H1 (cell line): Measurements from ENCODE around the gene SLC28A1. TPM values are rescaled to one million over a fixed set of nuclear protein-coding genes. Genes with fewer than 3 reads are reported as not detected.

ENCODE experiments used
- CTCF ChIA-PET: fragments of 300-600 bp; sonication (Branson Sonifier 250); formaldehyde crosslinking; loops from one replicate; lab custom pipeline; 2021; ENCODE audit not compliant: partially characterized antibody; lab: Charles Lee
- POLR2A ChIA-PET: fragments of 300-600 bp; sonication (Branson Sonifier 250); formaldehyde crosslinking; loops from one replicate; lab custom pipeline; 2021; ENCODE audit warnings: inconsistent platforms; ENCODE audit not compliant: partially characterized antibody; lab: Charles Lee
- DNase-seq, 2 experiments: peaks; one replicate each; pipeline versions ENCODE4 v3.0.0 to v3.0.0-alpha.2; 2010 to 2022; ENCODE audit warnings: low spot score in 2 of 2, low read depth in 1 of 2, mixed read lengths in 1 of 2
- FAIRE-seq: peaks from 2 replicates; lab custom pipeline; 2011; peaks lifted over from hg19 to GRCh38; lab: Jason Lieb, UNC
- H2AFZ ChIP-seq: 2 replicates; pipeline ENCODE4 v1.8.1; 2012; ENCODE audit warnings: low read length, inconsistent platforms
- H2AK5ac ChIP-seq: 2 replicates; pipeline ENCODE4 v1.6.1; 2013; ENCODE audit warnings: low read depth, low read length
- H2BK120ac ChIP-seq: replicated peaks from 2 replicates; pipeline ENCODE3; 2013; ENCODE audit warnings: low read depth, low read length, inconsistent platforms
- H2BK12ac ChIP-seq: 2 replicates; pipeline ENCODE4 v1.6.1; 2013; ENCODE audit warnings: low read depth, low read length
- H2BK15ac ChIP-seq: 2 replicates; pipeline ENCODE4 v1.6.1; 2013; ENCODE audit warnings: low read length
- H2BK20ac ChIP-seq: 2 replicates; pipeline ENCODE4 v1.6.1; 2013; ENCODE audit warnings: low read length
- H2BK5ac ChIP-seq: 2 replicates; pipeline ENCODE4 v1.6.1; 2013; ENCODE audit warnings: low read depth, low read length
- H3K14ac ChIP-seq: 2 replicates; pipeline ENCODE4 v1.6.1; 2013; ENCODE audit warnings: inconsistent platforms; ENCODE audit not compliant: insufficient read length
- H3K18ac ChIP-seq: 2 replicates; pipeline ENCODE4 v1.6.1; 2013; ENCODE audit warnings: low read length; ENCODE audit errors: extremely low read depth
- H3K23ac ChIP-seq: 2 replicates; pipeline ENCODE4 v1.6.1; 2013; ENCODE audit warnings: inconsistent platforms; ENCODE audit not compliant: insufficient read length
- H3K23me2 ChIP-seq: 2 replicates; pipeline ENCODE4 v1.6.1; 2013; ENCODE audit warnings: low read depth, low read length
- H3K27ac ChIP-seq: 2 replicates; pipeline ENCODE4 v1.6.1; 2011; ENCODE audit warnings: low read depth, low read length, inconsistent platforms
- H3K27me3 ChIP-seq, 4 experiments: replicated peaks in 1 of 4; 1 replicate in 1 of 4; 2 replicates in 3 of 4; pipeline versions ENCODE4 v1.6.1 to v1.8.1; 2011 to 2013; ENCODE audit warnings: low read length in 3 of 4, mild to moderate bottlenecking in 3 of 4, inconsistent platforms in 2 of 4, mixed read lengths in 2 of 4, moderate library complexity in 1 of 4; ENCODE audit not compliant: control insufficient read depth in 3 of 4, insufficient read depth in 3 of 4; ENCODE audit errors: extremely low read depth in 1 of 4
- H3K36me3 ChIP-seq, 4 experiments: 2 replicates each; pipeline versions ENCODE4 v1.6.1 to v1.8.1; 2011 to 2013; ENCODE audit warnings: mild to moderate bottlenecking in 4 of 4, low read length in 3 of 4, moderate library complexity in 2 of 4, control low read depth in 1 of 4, inconsistent platforms in 1 of 4; ENCODE audit not compliant: insufficient read depth in 4 of 4, control insufficient read depth in 2 of 4
- H3K4ac ChIP-seq: replicated peaks from 2 replicates; pipeline ENCODE3; 2013; ENCODE audit warnings: low read length, low read depth, mixed read lengths, inconsistent platforms; ENCODE audit not compliant: insufficient read length
- H3K4me1 ChIP-seq, 4 experiments: replicated peaks in 1 of 4; 1 replicate in 1 of 4; 2 replicates in 3 of 4; pipeline versions ENCODE4 v1.6.1 to v1.8.1; 2011 to 2013; ENCODE audit warnings: low read length in 3 of 4, inconsistent platforms in 2 of 4, mixed read lengths in 1 of 4; ENCODE audit not compliant: insufficient read depth in 4 of 4, control insufficient read depth in 3 of 4
- H3K4me2 ChIP-seq, 2 experiments: 2 replicates each; pipeline versions ENCODE4 v1.6.1 to v1.8.1; 2011 to 2013; ENCODE audit warnings: low read depth in 2 of 2, low read length in 2 of 2, control low read depth in 1 of 2, inconsistent platforms in 1 of 2, mild to moderate bottlenecking in 1 of 2; ENCODE audit not compliant: insufficient read depth in 1 of 2
- H3K4me3 ChIP-seq, 4 experiments: fragments of 200-600, 300-600 bp in 1 of 4; sonication (generic), shearing (Covaris generic), sonication (Bioruptor Twin) in 1 of 4; 2 replicates each; pipeline versions ENCODE4 v1.5.1 to v1.8.1; 2011 to 2016; ENCODE audit warnings: low read length in 4 of 4, low read depth in 3 of 4, control low read depth in 2 of 4, inconsistent platforms in 2 of 4, mild to moderate bottlenecking in 2 of 4, mixed read lengths in 1 of 4, moderate library complexity in 1 of 4; ENCODE audit not compliant: insufficient read depth in 2 of 4; ENCODE audit errors: extremely low read depth in 1 of 4
- H3K56ac ChIP-seq: replicated peaks from 2 replicates; pipeline ENCODE3; 2013; ENCODE audit warnings: low read depth, mild to moderate bottlenecking, mixed read lengths, low read length, inconsistent platforms; ENCODE audit not compliant: insufficient read length
- H3K79me1 ChIP-seq: 2 replicates; pipeline ENCODE4 v1.6.1; 2013; ENCODE audit warnings: low read depth, low read length, control low read depth
- H3K79me2 ChIP-seq, 2 experiments: 2 replicates each; pipeline versions ENCODE4 v1.6.1 to v1.8.1; 2012 to 2013; ENCODE audit warnings: low read length in 2 of 2, mild to moderate bottlenecking in 2 of 2, inconsistent platforms in 1 of 2; ENCODE audit not compliant: insufficient read depth in 2 of 2, control insufficient read depth in 1 of 2
- H3K9ac ChIP-seq, 4 experiments: replicated peaks in 1 of 4; 1 replicate in 1 of 4; 2 replicates in 3 of 4; pipeline versions ENCODE4 v1.6.1 to v1.8.1; 2011 to 2013; ENCODE audit warnings: low read depth in 3 of 4, low read length in 3 of 4, control low read depth in 2 of 4, mild to moderate bottlenecking in 2 of 4, moderate library complexity in 2 of 4, inconsistent platforms in 1 of 4; ENCODE audit errors: extremely low read depth in 1 of 4
- H3K9me3 ChIP-seq, 2 experiments: 2 replicates each; pipeline versions ENCODE4 v1.6.1 to v1.8.1; 2012 to 2013; ENCODE audit warnings: mild to moderate bottlenecking in 2 of 2, moderate library complexity in 2 of 2, control low read depth in 1 of 2, inconsistent platforms in 1 of 2, low read depth in 1 of 2, low read length in 1 of 2, mixed read lengths in 1 of 2; ENCODE audit not compliant: insufficient read depth in 2 of 2
- H4K20me1 ChIP-seq, 2 experiments: replicated peaks in 1 of 2; 2 replicates each; pipeline versions ENCODE3 to v1.8.1; 2011 to 2013; ENCODE audit warnings: inconsistent platforms in 2 of 2, low read length in 2 of 2, mild to moderate bottlenecking in 1 of 2; ENCODE audit not compliant: insufficient read depth in 2 of 2, control insufficient read depth in 1 of 2
- H4K5ac ChIP-seq: 2 replicates; pipeline ENCODE4 v1.6.1; 2013; ENCODE audit warnings: low read length, low read depth, mixed read lengths, inconsistent platforms; ENCODE audit not compliant: insufficient read length
- H4K8ac ChIP-seq: 2 replicates; pipeline ENCODE4 v1.8.0; 2013; ENCODE audit warnings: mild to moderate bottlenecking, moderate library complexity, low read length, inconsistent platforms; ENCODE audit not compliant: insufficient read depth; ENCODE audit errors: extremely low read depth
- H4K91ac ChIP-seq: replicated peaks from 2 replicates; pipeline ENCODE3; 2013; ENCODE audit warnings: low read length, mixed read lengths, inconsistent platforms; ENCODE audit not compliant: insufficient read length
- FOSL1 ChIP-seq: IDR thresholded peaks from 2 replicates; pipeline ENCODE4 v1.6.1; 2011; ENCODE audit warnings: mild to moderate bottlenecking, low read depth, low read length, moderate library complexity; ENCODE audit not compliant: insufficient read depth
- HDAC6 ChIP-seq: IDR thresholded peaks from one replicate; pipeline ENCODE4 v1.7.1; 2012; ENCODE audit warnings: low read depth, mild to moderate bottlenecking, inconsistent platforms, low read length, moderate library complexity
- SAP30 ChIP-seq: fragments of 300-600 bp; sonication (generic); IDR thresholded peaks from 2 replicates; pipeline ENCODE4 v1.7.1; 2012; ENCODE audit warnings: low read length, moderate library complexity, mild to moderate bottlenecking, inconsistent platforms; ENCODE audit not compliant: insufficient read depth, insufficient replicate concordance
- SP2 ChIP-seq: IDR thresholded peaks from 2 replicates; pipeline ENCODE4 v1.6.1; 2012; ENCODE audit warnings: mild to moderate bottlenecking, low read length, inconsistent platforms
- SRF ChIP-seq: IDR thresholded peaks from 2 replicates; pipeline ENCODE4 v1.6.1; 2011; ENCODE audit warnings: mild to moderate bottlenecking, low read depth, low read length, moderate library complexity
- WGBS, 2 experiments: shearing (Covaris generic) in 1 of 2; methylation state at CpG; one replicate each; pipeline versions ENCODE4 v1.1.6 to v1.1.7; 2013 to 2015; ENCODE audit warnings: low lambda C conversion rate in 2 of 2, mixed read lengths in 2 of 2, inconsistent platforms in 1 of 2, low coverage in 1 of 2, missing lambda C conversion rate in 1 of 2; ENCODE audit not compliant: insufficient replicate concordance in 2 of 2, insufficient coverage in 1 of 2, insufficient read length in 1 of 2; ENCODE audit errors: extremely low coverage in 1 of 2, missing lambda C conversion rate in 1 of 2; 5-methylcytosine and 5-hydroxymethylcytosine counted together
- polyA plus RNA-seq, 7 experiments: library from polyadenylated mRNA; depleted of rRNA in 3 of 7; stranded (reverse) in 5 of 7; unstranded in 2 of 7; fragments of >200 nt in 5 of 7; fragments of 200-250 nt in 2 of 7; gene quantifications; 1 replicate in 5 of 7; 2 replicates in 1 of 7; 4 replicates in 1 of 7; pipeline versions ENCODE4 v1.2.1 to v1.2.3, GENCODE V29; 2011 to 2013; ENCODE audit warnings: missing spikeins in 2 of 7, mixed read lengths in 2 of 7
- total RNA-seq: library from RNA; stranded (reverse); fragmentation: NEBNext Ultra II Directional; extraction: Animal tissue kit (Norgen Biotek cat#: 25700); gene quantifications from 2 replicates; pipeline ENCODE4 v1.2.1, GENCODE V29; 2021

SLC28A1 gene
- total and polyA plus RNA-seq, 2 of the 8 experiments (the other 6 are each of a cell fraction or from before 2014, with no cell fraction given): 0.09 TPM; not detected in 1

DNA sequence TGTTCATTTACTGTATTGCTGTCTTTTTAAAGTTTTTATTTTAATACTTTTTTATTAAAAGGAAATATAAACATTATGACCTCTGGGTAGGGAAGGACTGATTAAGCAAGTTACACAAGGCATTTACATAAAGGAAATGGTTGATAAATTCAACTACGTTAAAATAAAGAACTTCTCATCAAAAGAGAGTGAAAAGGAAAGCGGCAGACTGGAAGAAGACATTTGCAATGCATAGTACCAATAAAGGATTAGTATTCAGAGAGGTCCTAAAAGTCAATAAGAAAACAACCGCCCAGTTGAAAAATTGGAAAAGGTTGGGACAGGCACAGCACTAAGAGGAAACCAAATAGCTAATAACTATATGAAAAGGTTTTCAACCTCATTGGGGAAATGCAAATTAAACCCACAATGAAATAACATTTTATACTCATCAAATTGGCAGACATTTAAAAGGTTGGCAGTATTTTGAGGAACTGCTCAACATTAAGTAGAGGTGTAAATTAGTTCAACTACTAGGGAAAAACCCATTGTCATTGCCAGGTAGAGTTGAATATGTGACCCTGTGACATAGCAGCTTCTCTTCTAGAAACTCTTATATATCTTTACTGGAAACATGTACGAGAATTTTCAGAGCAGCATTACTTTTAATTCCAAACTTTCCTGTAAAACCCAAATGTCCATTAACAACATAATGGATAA, 106.7 kb downstream of the SLC28A1 start:
- no peak for FAIRE-seq
- no peak overlapping the region for H4K91ac ChIP-seq
- H2BK20ac ChIP-seq: no peak overlapping the region
- H2BK120ac ChIP-seq: no peak overlapping the region
- H3K9ac ChIP-seq: no peak overlapping the region
- H3K56ac ChIP-seq: no peak overlapping the region
- no peaks in the 10 kb centered on the region for H3K36me3 ChIP-seq
- 0 out of 4 replicates have a peak, but pooled peaks cover 0 to 3% of the 10 kb centered on the region in 2 experiments for H3K79me2 ChIP-seq
- H3K14ac ChIP-seq: no peak overlapping the region
- CTCF ChIA-PET: interaction anchor here (1.3 to 1.4 kb wide), 2 partner anchors 12 to 14 kb away, joined by 3 to 5 read pairs; no protein-coding TSS in a partner anchor
- no peaks in the 10 kb centered on the region for H4K20me1 ChIP-seq
- no peak overlapping the region for H2BK15ac ChIP-seq
- no peak for DNase-seq
- no peak overlapping the region for H3K18ac ChIP-seq
- no peak overlapping the region for H2AK5ac ChIP-seq
- no peaks in the 10 kb centered on the region; the same call in 1 of the 2 replicates for H3K23me2 ChIP-seq
- no peak overlapping the region for H3K23ac ChIP-seq
- no peak overlapping the region for H4K8ac ChIP-seq
- POLR2A ChIA-PET: no interaction called here
- H2BK5ac ChIP-seq: no peak overlapping the region
- H3K4ac ChIP-seq: no peak overlapping the region
- no peaks in the 10 kb centered on the region for H3K79me1 ChIP-seq
- H3K27me3 ChIP-seq: no peaks in the 10 kb centered on the region
- H3K27ac ChIP-seq: no peak overlapping the region
- no peak overlapping the region for H4K5ac ChIP-seq
- WGBS, 2 experiments: 77% methylated on average over 4 of the region's 4 CpGs; no CpG with 5 or more reads in 1 of the 2 experiments
- no peak overlapping the region for H2BK12ac ChIP-seq
- H3K4me3 ChIP-seq: no peak overlapping the region
- no peaks in the 10 kb centered on the region for H3K9me3 ChIP-seq
- no peak overlapping the region for H3K4me2 ChIP-seq
- H2AFZ ChIP-seq: no peak overlapping the region
- H3K4me1 ChIP-seq: no peaks in the 10 kb centered on the region
- TF ChIP-seq SAP30 (no peak), SRF (no peak), FOSL1 (no peak), HDAC6 (no peak), SP2 (no peak)
